GM21619 (cell line): ENCODE data around the gene MEIOB.
"Not testable (repeated sequence)": the region's sequence is repeated elsewhere in the genome, so short reads cannot be mapped to it uniquely, and the experiment has no call there.

Experiments
- ATAC-seq: cut with Tn5 transposase; IDR thresholded peaks from one replicate; pipeline ENCODE4 v1.9.1; 2021; ENCODE audit not compliant: unreplicated experiment

The MEIOB gene

DNA sequence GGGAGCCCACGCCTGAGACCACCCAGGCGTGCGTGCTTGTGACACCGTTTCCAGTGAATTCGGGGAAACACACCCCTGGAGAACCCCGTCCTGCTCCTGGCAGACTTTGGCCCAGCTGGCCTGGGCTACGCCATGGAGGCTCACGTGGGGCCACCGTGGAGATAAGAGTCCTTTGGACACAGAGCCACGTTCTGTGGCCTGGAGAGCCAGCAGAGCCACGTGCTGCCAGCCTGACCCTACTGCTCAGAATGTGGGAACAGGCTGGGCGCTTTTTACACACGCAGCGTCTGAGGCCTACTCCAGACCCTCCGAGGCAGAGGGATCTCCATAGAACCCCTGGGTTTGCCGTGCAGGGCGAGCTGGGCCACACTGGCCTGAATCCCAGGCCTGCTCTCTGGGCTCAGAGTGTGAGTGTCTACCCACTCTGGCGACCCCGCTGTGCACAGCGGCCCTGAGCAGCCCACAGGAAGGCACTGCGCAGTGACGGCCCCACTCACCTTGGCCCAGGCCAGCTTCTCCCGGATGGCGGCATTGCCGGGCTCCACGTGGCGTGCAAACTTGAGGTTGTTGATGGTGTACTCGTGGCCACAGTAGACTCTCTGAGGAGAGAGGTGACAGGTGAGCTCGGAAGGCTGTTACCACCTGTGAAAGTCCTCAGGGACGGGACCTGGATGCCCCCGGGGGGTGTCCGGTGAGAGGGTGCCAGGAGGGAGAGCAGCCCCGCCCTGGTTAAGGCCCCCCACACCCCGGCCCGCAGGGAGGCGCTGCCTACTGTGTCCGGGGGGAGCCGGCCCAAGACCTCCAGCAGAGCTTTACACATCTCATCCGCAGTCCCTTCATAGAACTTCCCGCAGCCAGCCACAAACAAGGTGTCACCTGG, 55.3 kb downstream of the MEIOB start:
- ATAC-seq, result no peak

DNA sequence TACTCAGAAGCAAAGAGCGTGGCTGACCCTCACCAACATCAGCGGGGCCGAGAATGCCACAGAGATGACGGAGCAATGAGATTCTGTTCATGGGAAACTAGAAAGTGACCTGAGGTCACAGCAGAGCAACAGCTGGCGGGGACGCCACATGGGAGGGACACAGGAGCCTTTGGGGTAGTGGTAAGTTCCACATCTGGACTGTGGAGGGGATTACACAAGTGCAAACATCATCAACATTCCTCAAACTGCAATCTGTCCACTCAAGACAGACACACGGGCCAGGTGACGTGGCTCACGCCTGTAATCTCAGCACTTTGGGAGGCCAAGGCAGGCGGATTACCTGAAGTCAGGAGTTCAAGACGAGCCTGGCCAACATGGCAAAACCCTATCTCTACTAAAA, 56.5 kb downstream of the MEIOB start:
- ATAC-seq, result no peak

DNA sequence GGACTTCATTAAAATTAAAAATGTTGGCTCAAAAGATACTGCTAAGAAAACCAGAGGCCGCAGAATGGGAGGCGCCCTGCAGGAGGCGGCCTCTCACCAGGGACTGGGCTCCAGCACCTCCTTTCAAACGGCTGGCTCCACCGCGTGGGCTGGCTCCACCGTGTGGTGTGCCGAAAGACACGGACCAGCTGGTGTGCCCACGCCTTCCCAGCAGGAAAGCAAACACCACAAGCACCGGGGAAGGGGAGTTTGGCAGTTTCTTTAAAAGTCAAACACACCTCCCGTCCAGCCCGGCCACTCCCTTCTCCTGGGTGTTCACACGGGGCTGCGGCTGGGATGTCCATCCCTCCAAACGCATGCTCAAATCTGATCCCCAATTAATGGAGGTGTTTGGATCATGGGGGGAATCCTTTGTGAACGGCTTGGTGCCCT, 59.2 kb downstream of the MEIOB start:
- no peak for ATAC-seq

DNA sequence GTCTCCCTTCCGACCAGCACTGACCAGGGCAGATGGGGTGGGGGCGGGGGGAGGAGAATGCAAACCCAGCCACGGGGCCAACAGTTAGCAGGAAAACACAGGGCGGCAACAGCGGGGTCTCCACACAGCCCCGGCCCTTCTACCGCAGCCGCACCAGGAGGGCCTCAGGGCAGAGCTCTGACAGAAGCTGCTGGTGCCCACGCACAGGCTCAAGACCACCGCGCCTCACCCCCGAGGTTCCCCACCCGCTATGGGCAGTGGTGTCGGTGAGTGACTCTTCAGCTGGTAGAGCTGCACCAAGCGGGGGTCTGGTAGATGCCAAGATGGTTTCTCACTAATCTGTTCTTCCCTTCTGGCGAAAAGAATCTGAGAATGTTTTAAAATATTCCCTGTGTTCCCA, 61.4 kb downstream of the MEIOB start:
- no peak for ATAC-seq

DNA sequence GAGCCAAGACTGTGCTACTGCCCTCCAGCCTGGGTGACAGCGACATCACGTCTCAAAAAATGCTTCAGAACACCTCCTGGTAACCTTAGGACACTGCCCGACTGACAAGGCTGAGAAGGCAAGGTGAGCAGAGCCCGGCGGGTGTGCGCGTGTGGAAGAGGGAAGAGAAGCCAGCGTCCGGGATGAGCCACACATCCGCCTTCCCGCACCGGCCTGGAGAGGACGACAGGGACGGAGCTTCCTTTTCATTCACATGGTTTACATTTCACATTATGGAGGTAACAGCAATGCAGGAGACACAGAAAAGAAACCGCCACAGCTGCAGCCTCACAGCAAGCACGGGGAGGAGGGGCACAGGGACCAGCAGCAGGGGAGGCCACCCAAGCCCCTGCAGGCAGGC, 61.9 kb downstream of the MEIOB start:
- ATAC-seq, result no peak

DNA sequence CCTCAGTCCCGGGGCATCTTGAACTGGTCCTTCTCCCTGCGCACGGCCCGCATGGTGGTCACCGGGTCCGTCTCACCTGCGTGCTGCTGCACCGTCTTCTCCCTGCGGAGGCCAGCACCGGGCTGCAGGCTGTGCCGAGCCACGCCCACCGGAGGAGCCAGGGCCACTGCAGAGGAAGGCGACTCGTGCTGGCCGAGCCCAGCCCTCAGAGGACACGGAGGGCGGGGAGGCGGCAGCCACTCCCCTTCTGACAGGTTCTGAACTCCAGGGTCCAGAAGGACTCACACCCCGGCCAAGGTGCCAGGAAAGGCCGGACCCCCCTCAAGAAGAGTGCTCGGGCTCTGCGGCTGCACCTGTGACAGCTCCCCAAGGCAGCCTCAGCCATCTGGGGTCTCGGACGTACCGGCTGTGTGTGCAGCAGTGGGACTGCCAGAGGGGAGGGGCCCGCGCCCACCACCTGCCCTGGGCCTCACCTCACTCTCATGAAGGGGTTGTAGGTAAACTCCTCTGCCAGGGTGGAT, 62.6 kb downstream of the MEIOB start:
- no peak for ATAC-seq

DNA sequence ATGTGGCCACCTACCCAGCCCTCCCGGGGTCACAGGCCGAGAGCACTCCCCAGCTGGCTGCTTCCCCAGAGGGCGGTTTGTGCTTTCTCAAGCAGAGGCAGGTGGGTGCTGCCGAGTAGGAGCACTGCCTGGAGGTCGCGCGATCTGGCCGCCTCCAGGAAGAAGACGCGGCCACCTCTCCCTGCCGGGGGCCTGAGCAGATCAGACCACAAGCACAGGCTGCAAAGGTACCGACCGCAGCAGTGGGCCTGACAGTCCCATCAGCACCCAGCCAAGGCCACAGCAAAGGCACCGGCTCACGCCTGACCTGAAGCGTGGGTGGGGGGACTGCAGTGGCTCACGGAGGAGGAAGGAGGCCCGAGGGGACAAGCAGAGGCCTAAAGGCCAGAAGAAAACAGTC, 63.3 kb downstream of the MEIOB start:
- ATAC-seq, result no peak

DNA sequence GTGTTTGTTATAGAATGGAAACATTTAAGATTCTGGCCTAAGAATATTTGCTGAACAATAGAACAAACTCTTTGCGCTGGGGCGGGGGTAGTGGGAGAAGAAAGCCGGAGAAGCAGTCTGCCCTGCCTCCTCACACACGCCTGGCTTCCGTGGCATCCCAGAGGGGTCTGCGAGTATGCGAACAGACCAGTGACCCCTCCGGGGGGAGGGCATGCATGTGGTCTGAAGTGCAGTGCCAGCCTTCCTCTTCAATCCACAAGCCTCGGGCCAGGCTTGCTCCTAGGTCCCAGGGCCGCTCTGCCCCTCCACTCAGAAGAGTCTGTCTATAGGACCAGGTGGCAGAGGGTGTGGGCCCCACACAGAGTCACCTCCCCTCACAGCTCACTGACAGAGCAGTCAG, 64.3 kb downstream of the MEIOB start:
- ATAC-seq, result no peak

DNA sequence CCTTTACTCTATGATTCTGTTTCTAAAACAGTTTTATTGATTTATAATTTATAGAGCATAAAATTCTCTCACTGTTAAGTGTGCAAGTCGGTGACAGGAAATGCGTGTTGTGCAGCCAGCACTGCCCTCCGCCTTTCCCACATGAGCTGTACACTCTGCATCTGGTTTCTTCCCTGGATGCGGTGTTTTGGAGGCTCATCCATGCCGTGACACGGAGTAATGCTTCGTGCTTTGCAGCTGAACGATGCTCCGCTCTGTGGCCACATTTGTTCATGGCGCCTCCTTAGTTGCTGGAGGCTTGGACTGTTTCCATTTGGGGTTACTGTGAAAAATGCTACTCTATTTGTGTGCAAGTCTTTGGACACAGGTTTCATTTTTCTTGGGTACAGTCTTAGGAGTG, 71.3 kb downstream of the MEIOB start:
- no peak for ATAC-seq

DNA sequence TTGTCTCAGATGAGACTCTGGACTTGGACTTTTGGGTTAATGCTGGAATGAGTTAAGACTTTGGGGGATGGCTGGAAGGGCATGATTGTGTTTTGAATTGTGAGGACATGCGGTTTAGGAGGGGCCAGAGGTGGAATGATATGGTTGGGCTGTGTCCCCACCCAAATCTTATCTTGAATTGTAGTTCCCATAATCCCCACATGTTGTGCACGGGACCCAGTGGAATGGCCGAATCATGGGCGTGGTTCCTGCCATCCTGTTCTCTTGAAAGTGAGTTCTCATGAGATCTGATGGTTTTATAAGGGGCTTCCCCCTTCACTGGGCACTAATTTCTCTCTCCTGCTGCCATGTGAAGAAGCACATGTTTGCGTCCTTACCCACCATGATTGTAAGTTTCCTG, 72.7 kb downstream of the MEIOB start:
- ATAC-seq, result not testable (repeated sequence)

DNA sequence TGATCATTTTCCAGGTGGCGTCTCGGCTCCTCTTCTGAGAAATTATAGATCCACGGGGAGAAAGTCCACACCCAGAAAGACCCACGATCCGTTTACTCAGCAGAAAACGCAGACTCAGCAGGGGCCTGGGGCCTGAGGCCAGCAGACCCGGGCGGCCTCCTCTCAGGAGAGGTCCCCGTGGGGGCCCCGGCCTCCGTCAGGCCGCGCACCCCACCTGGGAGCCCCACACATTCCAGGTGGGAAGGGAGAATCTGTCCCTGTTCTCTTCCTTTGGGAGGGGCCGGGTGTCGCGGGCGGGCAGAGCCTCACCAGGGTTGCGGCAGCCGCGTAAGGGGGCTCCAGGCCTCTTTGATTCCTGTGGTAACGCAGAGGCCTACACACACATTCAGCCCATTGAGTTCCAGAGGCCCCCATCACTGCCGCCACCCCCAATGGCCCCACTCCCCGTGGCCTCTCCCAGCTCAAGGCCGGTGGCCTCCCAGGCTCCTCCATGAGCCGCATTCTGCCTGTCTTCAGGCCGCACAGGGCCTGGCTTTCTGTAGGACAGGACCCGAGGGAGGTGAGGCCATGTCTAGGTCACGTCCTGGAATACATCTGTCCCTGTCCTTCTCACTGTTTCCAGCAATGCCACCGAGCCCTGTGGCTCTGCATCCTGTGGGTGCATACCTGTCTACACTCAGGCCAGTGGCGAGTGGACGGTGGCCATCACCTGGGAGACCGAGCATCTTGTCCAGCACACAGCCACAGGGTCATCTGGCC, 76.9 kb downstream of the MEIOB start:
- ATAC-seq, result no peak

DNA sequence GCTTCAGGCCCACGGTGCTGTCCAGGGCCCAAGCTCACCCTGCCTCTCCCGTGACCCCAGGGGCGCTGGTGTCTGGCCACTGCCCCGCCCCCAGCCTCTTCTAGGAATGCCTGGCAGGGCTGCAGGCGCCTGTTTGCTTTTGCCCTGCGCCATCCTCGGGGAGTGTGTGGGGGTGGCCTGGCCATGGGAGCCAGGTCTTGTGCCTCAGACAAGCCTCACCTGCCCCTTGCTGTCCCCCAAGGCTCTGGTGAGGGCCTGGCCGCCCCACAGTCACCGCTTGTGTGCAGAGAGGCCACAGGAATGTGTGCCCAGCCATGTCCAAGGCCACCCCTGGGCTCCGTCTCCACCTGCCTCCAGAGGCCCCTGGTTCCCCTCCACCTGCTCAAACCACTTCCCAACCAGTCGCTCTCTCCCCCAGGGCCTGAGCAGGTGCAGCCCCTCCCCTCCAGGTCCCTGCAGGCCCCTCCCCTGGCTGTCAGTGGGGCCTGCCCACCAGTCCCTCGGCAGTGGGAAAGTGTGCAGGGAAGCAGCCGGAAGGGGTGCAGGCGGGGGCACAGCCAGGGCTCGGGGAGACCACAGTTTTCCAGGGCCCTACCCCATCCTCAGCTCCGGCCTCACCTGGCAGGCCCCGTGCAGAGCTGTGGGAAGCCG, 77.6 kb downstream of the MEIOB start:
- ATAC-seq, result no peak

DNA sequence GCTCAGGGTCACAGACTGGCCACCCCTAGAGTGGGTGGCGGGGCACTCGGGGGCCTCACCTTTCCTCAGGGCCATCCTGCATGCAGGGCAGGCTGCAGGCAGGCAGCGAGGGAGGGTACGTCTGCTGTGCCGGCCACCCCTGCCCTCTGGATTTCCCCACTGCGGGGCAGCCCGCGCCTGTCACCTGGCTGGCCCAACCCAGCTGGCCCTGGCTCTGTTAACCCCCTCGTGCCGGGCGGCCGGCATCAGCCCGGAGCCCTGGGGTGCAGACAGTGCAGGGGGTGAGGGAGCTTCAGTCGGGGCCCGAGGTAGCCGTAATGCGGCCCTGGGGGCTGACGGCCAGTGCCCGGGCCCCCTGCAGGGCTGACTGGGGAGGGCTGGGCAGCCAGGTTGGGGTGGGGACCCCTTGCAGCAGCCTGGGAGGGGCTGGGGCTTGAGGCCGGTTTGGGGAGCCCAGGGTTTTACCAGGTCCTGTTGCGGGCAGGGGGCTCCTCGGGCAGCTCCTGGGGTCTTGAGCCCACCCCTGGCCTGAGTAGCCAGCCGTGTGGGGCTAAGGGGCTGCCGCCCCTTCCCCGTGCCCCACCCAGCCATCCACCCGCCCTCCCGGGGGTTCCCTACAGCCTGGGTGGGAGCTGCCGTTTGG, 78.3 kb downstream of the MEIOB start, which contains the start of gene IGFALS:
TSS of gene IGFALS (minus strand) at position 128 of the 643 bp plus-strand sequence. CDS start at position 75, 53 bp downstream.
- ATAC-seq, result no peak

DNA sequence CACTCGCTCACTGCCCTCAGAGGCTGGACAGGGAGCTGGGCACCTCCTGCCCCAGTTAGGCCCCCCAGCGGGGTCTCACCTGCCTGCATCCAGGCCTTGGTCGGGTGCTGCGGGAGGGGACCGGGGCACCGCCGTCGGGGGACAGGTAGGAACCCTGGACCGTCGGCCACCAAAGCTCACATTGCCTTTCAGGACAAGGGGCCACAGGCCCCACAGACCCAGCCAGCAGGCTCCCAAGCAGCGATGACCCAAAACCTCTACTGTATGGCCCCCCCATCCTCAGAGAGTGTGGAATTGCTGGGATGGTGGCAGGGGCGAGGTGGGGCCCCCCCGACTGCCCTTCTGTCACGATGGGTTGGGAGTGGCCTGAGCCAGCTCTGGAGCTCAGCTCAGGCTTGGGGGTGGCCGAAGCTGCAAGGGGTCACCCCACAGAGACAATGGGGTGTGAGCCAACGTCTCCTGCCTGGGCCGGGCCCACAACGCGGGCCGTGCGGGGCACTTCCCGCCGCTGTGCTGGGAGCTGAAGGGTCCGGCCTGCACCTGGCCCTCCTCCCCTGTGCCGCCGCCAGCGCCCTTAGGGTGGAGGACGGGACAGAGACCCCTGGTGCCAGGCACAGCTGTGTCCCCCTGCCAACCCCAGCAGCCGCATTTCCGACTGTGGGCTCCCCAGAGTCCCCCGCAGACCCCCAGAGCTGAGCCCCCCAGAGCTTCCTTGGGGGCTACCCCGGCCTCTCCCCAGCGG, 79.0 kb downstream of the MEIOB start:
- ATAC-seq, result no peak

DNA sequence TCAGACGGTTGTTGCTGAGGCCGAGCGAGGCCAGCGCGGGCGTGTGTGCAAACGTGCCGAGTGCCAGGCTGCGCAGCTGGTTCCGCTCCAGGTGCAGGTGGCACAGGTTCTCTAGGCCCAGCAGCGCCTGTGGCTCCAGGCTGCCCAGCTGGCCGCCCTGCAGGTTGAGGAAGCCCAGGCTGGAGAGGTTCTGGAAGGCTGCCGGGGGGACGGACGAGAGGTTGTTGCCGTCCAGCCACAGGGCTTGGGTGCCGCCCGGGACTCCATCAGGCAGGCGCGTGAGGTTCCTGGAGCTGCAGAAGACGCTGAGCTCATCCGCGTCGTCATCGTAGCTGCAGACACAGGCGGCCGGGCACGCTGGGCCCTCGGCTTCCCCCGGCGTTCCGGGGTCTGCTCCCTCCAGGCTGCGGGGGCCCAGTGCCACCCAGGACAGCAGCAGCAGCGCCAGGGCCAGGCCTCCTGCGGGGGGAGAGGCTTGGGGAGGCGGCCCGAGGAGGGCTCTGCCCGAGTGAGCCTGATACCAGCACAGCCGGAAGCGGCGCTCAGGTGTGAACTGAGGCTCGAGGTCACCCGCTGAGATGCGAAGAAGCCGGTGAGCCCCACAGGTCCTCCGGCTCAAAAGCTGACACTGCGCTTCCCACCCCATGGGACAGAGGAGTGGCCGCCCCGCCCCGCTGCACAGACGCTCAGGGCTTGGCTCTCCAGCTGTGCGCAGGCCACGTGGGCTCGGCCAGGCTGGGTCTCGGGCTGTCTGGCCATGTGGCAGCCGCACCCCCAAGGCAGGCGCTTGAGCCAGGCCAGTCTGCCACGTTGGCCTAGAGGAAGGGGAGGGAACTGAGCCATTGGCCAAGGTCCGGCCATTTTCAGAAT, 79.8 kb downstream of the MEIOB start:
- no peak for ATAC-seq

DNA sequence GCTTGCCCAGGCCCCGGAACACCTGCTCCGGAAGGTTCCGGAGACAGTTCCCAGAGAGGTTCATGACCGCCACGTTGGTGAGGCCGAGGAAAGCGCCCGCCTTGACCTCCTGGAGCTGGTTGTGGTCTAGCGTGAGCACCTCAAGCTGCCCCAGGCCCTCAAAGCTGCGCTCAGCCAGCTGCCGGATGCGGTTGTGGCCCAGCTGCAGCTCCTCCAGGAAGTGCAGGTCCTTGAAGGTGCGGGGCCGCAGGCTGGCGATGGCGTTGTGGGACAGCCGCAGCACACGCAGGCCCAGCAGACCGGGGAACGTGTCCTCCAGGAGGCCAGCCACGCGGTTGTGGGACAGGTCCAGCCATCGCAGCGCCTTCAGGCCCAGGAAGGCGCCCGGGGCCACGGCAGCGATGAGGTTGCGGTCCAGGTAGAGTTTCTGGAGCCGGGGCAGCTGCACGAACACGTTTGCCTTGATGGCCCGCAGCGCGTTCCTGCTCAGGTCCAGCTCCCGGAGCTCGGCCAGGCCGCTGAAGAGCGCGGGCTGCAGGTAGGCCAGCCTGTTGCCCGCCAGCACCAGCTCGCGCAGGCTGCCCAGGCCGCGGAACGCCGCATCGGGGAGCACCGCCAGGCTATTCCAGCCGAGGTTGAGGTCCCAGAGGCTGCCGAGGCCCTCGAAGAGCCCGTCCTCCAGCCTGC, 80.6 kb downstream of the MEIOB start:
- ATAC-seq, result no peak

DNA sequence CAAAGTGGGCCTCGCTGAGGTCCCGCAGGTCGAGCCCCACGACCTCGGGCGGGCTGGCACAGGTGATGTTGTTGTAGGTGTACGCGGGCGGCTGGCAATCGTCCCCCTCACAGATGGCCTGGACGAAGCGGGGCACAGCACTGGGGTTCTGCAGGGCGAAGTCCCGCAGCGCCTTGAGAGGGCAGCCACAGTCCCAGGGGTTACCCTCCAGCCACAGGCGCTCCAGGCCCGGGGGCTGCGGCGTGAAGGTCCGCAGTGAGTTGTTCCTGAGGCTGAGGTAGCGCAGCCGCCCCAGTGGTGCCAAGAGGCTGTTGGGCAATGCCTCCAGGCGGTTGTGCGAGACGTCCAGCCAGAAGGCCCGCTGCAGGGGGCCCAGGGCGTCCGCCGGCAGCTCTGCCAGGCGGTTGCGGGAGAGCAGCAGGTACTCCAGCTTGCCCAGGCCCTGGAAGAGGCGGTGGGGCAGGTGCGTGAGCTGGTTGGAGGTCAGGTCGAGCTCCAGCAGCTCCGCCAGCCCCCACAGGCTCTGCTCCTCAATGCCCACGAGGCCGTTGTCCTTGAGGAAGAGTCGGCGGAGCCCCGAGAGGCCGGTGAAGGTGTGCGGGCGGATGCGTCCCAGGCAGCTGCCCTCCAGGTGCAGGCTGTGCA, 81.2 kb downstream of the MEIOB start:
- no peak for ATAC-seq

DNA sequence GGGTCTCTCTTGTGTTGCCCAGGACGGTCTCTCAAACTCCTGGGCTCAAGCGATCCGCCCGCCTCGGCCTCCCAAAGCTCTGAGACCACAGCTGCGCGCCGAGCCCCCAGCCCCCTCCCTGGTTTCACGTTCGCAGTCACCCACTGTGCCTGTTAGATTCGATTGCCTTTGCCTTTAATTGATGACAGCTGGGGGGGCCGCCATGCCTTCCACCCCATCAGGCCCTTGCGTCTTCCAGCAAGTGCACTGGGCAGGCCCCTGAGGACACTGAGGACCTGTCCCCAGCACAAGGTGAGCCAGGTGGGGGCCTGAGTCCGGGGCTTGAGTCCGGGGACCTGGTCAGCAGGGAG, 81.7 kb downstream of the MEIOB start:
- ATAC-seq, result no peak
